ENCODE measurements around the gene MACROD2. TPM values are rescaled to one million over a fixed set of nuclear protein-coding genes. Genes with fewer than 3 reads are reported as not detected.

MACROD2 gene
- total RNA-seq, 1 experiment from 2014 or later: 3.7 TPM

DNA sequence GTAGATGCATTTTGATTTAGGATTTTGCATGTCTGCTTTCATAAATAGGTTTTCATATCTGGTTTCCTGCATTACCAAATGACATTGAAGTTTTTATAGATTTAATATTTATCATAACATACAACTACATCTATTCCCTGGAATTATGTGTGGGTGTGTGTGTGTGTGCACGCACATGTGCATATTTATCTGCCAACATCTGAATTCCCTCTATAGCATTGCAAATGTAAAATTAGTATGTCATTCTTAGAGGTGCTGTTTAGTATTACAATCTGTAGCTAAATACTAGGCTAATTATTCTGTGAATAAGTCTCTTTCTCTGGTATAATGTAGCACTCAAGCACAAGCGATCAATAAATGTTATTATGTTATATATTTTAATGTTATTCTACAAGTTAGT, 820.0 kb downstream of the MACROD2 start:
- ATAC-seq (no peak), DNase-seq (ENCODE audit: low read depth, low spot score) (no peak)
- no peaks in the 10 kb centered on the region for H3K27me3 ChIP-seq (ENCODE audit: insufficient read depth, low read length)
- CTCF ChIA-PET: no interaction called here
- H3K4me3 ChIP-seq (replicated peaks in 1 of 2; ENCODE audit: low read depth in 1 of 2, low read length in 2 of 2): no peak overlapping the region
- H2AFZ ChIP-seq (ENCODE audit: low read depth, low read length, poor library complexity, severe bottlenecking): no peak overlapping the region
- no peaks in the 10 kb centered on the region for H3K9me3 ChIP-seq (ENCODE audit: control insufficient read depth in 1 of 2, insufficient read depth in 1 of 2, low read depth in 1 of 2, low read length in 2 of 2)
- H3K27ac ChIP-seq (ENCODE audit: low read depth, low read length): no peak overlapping the region
- no peaks in the 10 kb centered on the region for H3K4me1 ChIP-seq (ENCODE audit: control insufficient read depth in 1 of 2, insufficient read depth in 2 of 2, low read length in 2 of 2)
- BruUV-seq (replicated peaks): no TSS peak
- no peaks in the 10 kb centered on the region for H3K9me2 ChIP-seq (ENCODE audit: insufficient read depth)
- no peak overlapping the region for H3K4me2 ChIP-seq (ENCODE audit: low read length)
- H3K9ac ChIP-seq (ENCODE audit: low read length): no peak overlapping the region
- POLR2A ChIA-PET: no interaction called here
- H3K36me3 ChIP-seq (ENCODE audit: control insufficient read depth in 1 of 2, insufficient read depth in 2 of 2, low read length in 2 of 2): no peaks in the 10 kb centered on the region
- H3K79me2 ChIP-seq (ENCODE audit: insufficient read depth, low read length): no peaks in the 10 kb centered on the region
- intact Hi-C loops (cut with micrococcal nuclease): no loop called here
- TF ChIP-seq CBX3 (IDR thresholded peaks at IDR 0.05; ENCODE audit: low read depth) (no peak), ZNF274 (IDR thresholded peaks at IDR 0.05; ENCODE audit: low read depth, low read length) (no peak), TCF7L2 (IDR thresholded peaks at IDR 0.05; ENCODE audit: borderline replicate concordance, extremely low read depth, insufficient read depth, insufficient read length) (no peak), ELF1 (IDR thresholded peaks at IDR 0.05; ENCODE audit: borderline replicate concordance, low read depth) (no peak), FOSL1 (IDR thresholded peaks at IDR 0.05; ENCODE audit: low read depth) (no peak), POLR2A (IDR thresholded peaks at IDR 0.05; ENCODE audit: borderline replicate concordance, extremely low read depth, insufficient read depth, insufficient read length) (no peak), YY1 (IDR thresholded peaks at IDR 0.05; ENCODE audit: extremely low read depth, insufficient replicate concordance, low read depth, low read length) (no peak), EZH2 (IDR thresholded peaks at IDR 0.05) (no peak), EZH2phosphoT487 (IDR thresholded peaks at IDR 0.05; ENCODE audit: borderline replicate concordance) (no peak), MAX (IDR thresholded peaks at IDR 0.05) (no peak), SIN3A (IDR thresholded peaks at IDR 0.05; ENCODE audit: low read depth) (no peak), RAD21 (IDR thresholded peaks at IDR 0.05; ENCODE audit: low read depth) (no peak), SRF (IDR thresholded peaks at IDR 0.05; ENCODE audit: low read depth) (no peak), REST (IDR thresholded peaks at IDR 0.05; ENCODE audit: low read depth) (no peak), ZFX (IDR thresholded peaks at IDR 0.05) (no peak), SP1 (IDR thresholded peaks at IDR 0.05; ENCODE audit: low read depth) (no peak), EGR1 (IDR thresholded peaks at IDR 0.05; ENCODE audit: low read depth) (no peak), JUND (IDR thresholded peaks at IDR 0.05) (no peak)
- no peaks in the 10 kb centered on the region for H4K20me1 ChIP-seq (ENCODE audit: insufficient read depth)
- RAD21 ChIA-PET (ENCODE audit: low non-redundant PET in 1 of 2, low total read pairs in 2 of 2, uncharacterized antibody in 2 of 2, unreplicated experiment in 2 of 2): no interaction called here

Measured in HCT116 (cell line).